Right atrium auricular region (tissue), 2 donors: ENCODE data around the gene HSH2D. TPM values are rescaled to one million over a fixed set of nuclear protein-coding genes. Genes with fewer than 3 reads are reported as not detected.
A peak's percentile ranks its signal among the peaks of the same experiment; 100 is the strongest.

Experiments used
- DNase-seq: peaks from one replicate; pipeline ENCODE4 v3.0.0-alpha.2; 2019; ENCODE audit warnings: low spot score
- H3K27ac ChIP-seq, 2 donors: fragments of 200-600 bp; sonication (generic); 1 replicate in 1 of 2; 2 replicates in 1 of 2; pipeline ENCODE4 v1.5.1; 2016 to 2019
- H3K27me3 ChIP-seq, 2 donors: fragments of 200-600 bp; sonication (generic); one replicate each; pipeline versions ENCODE4 v1.5.1 to v1.6.0; 2017 to 2019
- H3K36me3 ChIP-seq: fragments of 200-600 bp; sonication (generic); one replicate; pipeline ENCODE4 v1.5.1; 2016
- H3K4me1 ChIP-seq, 2 donors: fragments of 200-600 bp; sonication (generic); one replicate each; pipeline versions ENCODE4 v1.5.1 to v1.6.0; 2017 to 2019
- H3K4me3 ChIP-seq, 2 donors: fragments of 200-600 bp; sonication (generic); 1 replicate in 1 of 2; 2 replicates in 1 of 2; pipeline ENCODE4 v1.5.1; 2017 to 2019; ENCODE audit warnings: mild to moderate bottlenecking in 1 of 2, moderate library complexity in 1 of 2
- H3K9me3 ChIP-seq, 2 donors: fragments of 200-600 bp; sonication (generic); one replicate each; pipeline ENCODE4 v1.5.1; 2019
- total RNA-seq, 2 donors: library from RNA; depleted of rRNA; stranded (reverse); fragments of >200 nt; gene quantifications; one replicate each; pipeline ENCODE4 v1.1.0, GENCODE V29; 2016
- TF ChIP-seq, protein P1 (sequence below), 2 donors: fragments of 200-600 bp; sonication (generic); IDR thresholded peaks; one replicate each; pipeline ENCODE4 v1.5.1; 2019; ENCODE audit warnings: antibody characterized with exemption in 2 of 2

HSH2D gene
- total RNA-seq, 2 donors from 2014 or later, result 1.1 TPM; not detected in 1

DNA sequence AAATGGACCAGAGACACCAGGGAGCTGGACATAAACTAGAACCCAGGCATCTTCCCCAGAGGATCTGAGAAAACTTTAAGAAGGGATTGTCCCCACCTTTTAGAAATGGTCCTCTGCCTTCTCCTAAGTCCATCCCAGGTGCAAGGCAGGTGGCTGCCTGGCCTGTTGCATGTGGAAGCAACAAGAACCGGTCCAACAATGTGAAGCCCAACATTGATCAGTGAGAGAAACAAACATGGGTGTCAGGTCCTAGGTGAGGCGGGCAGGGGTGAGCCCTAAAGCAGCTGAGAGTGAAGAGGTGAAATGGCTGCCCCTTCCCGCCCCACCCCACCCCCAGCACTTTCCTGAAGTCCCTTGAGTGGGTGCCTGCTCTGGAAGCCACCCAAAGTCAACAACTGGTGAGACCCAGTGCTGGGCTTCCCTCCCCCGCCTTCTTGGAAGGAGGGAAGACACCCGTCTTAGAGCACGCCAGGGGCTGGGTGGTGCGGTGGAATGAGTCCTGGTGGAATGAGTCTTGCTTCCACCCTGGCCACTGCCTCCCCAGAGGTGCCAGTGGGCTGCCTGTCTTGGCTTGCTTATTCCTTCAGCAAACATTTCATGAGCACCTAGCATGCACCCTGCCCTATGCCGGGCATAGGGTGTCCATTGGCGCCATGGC is 55.9 kb downstream of the HSH2D start:
- H3K9me3 ChIP-seq, result no peaks in the 10 kb centered on the region
- H3K4me1 ChIP-seq, result peaks cover 0 to 36% of the 10 kb centered on the region in 2 donors
- H3K4me3 ChIP-seq, result peak overlapping the region in 1 of 2 donors; percentile 90
- DNase-seq, result no peak
- TF ChIP-seq, protein P1, sequence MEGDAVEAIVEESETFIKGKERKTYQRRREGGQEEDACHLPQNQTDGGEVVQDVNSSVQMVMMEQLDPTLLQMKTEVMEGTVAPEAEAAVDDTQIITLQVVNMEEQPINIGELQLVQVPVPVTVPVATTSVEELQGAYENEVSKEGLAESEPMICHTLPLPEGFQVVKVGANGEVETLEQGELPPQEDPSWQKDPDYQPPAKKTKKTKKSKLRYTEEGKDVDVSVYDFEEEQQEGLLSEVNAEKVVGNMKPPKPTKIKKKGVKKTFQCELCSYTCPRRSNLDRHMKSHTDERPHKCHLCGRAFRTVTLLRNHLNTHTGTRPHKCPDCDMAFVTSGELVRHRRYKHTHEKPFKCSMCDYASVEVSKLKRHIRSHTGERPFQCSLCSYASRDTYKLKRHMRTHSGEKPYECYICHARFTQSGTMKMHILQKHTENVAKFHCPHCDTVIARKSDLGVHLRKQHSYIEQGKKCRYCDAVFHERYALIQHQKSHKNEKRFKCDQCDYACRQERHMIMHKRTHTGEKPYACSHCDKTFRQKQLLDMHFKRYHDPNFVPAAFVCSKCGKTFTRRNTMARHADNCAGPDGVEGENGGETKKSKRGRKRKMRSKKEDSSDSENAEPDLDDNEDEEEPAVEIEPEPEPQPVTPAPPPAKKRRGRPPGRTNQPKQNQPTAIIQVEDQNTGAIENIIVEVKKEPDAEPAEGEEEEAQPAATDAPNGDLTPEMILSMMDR (IDR thresholded peaks at IDR 0.05), result no peak
- H3K27ac ChIP-seq, result no peak overlapping the region
- no peaks in the 10 kb centered on the region for H3K27me3 ChIP-seq
- H3K36me3 ChIP-seq, result peaks cover 25% of the 10 kb centered on the region

DNA sequence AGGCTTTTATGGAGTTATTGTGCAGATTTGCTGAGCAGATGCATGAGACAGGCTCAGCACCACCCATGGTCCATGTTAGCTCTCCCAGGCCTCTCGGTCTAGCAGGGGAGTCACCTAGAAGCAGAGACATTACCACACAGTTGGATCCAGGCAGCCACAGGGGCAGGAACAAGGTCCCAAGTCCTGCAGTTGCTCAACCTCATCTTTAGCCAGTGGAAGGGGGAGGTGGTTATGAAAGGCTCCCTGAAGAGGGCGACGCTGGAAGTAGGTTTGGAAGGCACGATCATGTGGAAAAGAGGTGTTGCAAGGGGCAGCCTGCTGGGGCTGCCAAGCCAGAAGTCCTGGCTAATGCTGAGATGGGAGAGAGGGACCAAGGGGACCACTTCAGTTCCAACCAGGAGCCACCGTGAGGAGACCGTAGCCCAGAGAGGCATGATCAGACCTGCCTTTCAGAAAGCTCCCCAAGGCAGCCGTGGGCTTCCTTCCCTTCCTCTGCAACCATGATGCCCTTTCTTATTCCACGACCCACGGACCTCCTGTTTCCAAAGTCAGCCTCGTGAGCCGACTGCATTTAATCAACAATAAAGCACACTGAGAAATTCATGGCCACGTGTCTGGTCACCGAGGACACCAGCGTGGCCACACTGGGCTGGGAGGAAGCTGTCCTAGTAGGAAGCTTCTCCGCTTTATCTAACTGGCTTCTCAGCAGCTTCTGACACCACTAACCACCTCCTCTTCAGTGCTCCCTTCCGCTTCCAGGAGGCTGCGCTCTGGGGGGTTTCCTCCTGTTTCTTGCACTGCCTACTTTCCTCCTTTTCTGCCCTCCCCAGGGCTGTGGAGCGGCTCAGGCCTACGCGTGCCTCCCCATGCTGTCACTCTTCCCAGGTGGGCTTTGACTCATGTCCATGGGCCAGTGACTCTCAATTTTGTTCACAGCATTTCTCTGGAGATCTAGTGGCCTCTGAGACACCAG is 56.8 kb downstream of the HSH2D start:
- Histone ChIP-seq H3K27me3 (no peaks in the 10 kb centered on the region), H3K4me1 (peaks cover 0 to 43% of the 10 kb centered on the region in 2 donors), H3K9me3 (no peaks in the 10 kb centered on the region), H3K36me3 (peaks cover 26% of the 10 kb centered on the region), H3K27ac (no peak overlapping the region), H3K4me3 (no peak overlapping the region)
- TF ChIP-seq, protein P1 (IDR thresholded peaks at IDR 0.05), result no peak
- peak; percentile 85 for DNase-seq

DNA sequence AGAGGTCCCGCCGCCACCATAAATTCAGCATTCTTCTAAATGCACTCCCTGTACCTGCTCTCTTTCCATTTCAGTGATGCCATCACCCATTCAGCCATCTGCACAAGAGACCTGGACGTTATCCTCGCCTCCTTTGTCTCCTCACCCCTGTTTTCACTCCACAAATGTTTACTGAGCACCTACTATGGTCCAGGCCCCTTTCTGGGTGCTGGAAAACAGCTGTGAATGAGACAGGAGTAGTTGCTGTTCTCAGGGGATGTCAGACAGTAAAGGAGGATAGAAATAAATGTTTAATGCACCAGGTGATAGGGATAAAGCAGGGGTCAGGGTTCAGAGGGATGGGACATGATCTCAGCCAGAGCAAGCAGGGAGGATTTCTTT is 57.5 kb downstream of the HSH2D start:
- Histone ChIP-seq H3K4me1 (peaks cover 0 to 50% of the 10 kb centered on the region in 2 donors), H3K27ac (no peak overlapping the region), H3K27me3 (no peaks in the 10 kb centered on the region), H3K9me3 (no peaks in the 10 kb centered on the region), H3K36me3 (peaks cover 26% of the 10 kb centered on the region), H3K4me3 (no peak overlapping the region)
- DNase-seq, result no peak
- TF ChIP-seq, protein P1 (IDR thresholded peaks at IDR 0.05), result no peak

DNA sequence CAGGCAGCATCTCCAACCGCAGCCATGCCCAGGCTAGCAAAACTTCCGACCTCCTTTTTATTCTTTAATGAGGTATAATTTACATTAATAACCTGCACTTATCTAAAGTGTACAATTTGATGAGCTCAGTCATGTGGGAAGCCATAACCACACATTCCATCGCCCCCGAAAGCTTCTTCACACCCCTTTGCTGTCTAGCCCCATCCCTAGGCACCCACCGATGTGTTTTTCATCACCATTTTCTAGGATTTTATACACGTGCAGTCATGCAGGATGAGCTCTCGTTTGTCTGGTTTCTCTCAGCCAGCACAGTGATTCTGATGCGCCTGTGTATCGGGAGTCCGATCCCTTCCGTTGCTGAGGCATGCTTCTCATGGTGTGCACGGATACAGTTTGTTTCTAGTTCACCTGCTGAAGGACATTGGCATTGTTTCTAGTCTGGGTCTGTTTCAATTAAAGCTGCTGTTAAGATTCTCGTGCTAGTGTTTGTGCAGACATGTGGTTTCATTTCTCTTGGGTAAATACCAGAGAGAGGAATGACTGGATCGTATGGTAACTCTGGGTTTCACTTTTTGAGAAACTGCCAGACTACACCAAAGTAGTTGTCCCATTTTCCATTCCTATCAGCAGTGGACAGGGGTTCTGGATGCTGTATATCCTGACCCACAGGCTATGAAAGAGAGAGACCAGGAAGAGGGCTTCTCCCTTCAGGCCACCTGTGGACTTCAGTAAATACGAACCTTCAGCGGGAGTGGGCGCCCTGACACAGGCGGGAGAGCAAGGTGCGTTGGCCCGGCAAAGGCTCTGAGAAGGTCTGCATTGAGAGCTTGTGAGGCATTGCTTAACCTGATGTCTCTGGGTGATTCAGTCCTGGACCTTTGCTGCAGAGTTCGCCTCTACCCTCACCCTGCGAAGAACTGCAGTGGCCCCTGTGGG is 59.1 kb downstream of the HSH2D start:
- Histone ChIP-seq H3K27ac (no peak overlapping the region), H3K4me3 (no peak overlapping the region), H3K27me3 (no peaks in the 10 kb centered on the region), H3K4me1 (peaks cover 0 to 43% of the 10 kb centered on the region in 2 donors), H3K9me3 (no peaks in the 10 kb centered on the region), H3K36me3 (peaks cover 26% of the 10 kb centered on the region)
- TF ChIP-seq, protein P1 (IDR thresholded peaks at IDR 0.05), result no peak
- DNase-seq, result no peak

DNA sequence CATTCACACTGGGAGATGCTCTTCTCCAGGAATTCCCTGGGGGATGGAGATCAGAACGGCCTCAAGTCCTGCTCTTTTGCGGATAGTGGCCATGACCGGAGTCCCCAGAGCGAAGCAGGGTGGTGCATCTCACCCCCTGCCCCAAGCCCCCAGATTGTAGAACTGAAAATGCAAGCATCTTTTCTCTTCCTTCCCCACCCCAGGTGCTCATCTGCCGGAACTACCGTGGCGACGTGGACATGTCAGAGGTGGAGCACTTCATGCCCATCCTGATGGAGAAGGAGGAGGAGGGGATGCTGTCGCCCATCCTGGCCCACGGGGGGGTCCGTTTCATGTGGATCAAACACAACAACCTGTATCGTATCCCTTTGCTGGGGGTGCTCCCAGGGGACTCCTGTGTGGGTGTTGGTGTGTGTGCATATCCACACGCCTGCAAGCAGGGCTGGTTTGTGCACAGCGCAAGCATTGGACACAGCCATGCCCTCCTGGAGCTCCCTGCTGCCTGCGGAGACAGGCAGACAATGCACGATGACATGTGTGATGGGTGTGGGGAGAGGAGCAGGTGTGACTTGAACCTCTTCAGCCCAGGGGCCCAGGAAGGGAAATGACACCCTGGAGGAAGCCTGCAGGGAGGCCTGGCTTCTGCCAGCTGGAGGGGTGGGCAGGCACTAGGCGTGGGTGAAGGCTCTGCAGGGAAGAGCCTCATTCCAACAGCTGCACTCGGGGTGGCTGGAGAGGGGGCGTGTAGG is 59.9 kb downstream of the HSH2D start:
- no peak overlapping the region for H3K4me3 ChIP-seq
- DNase-seq, result no peak

More for the DNA sequence above, 59.9 kb downstream of the HSH2D start:
- peaks cover 0 to 40% of the 10 kb centered on the region in 2 donors for H3K4me1 ChIP-seq
- H3K36me3 ChIP-seq, result peaks cover 33% of the 10 kb centered on the region
- TF ChIP-seq, protein P1 (IDR thresholded peaks at IDR 0.05), result no peak
- no peaks in the 10 kb centered on the region for H3K27me3 ChIP-seq
- H3K27ac ChIP-seq, result no peak overlapping the region
- H3K9me3 ChIP-seq, result no peaks in the 10 kb centered on the region
